ENCODE data around the gene PHF11. TPM values are rescaled to one million over a fixed set of nuclear protein-coding genes. Genes with fewer than 3 reads are reported as not detected.

PHF11 gene
- polyA plus RNA-seq, 1 donor (not counting 4 experiments of a cell fraction or from before 2014, with no cell fraction given) = 32.9 TPM

DNA sequence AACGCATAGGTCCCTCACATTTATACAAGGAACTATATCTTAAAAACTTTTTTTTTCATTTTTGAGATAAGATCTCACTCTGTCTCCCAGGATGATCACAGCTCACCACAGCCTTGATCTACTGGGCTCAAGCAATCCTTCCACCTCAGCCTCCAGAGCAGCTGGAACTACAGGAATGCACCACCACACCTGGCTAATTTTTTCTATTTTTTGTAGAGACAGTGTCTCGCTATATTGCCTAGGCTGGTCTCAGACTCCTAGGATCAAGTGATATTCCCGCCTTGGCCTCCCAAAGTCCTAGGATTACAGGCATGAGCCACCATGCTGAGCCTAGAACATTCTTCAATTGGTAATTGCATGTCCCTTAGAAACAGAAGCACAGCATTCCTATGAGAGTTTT is 47.9 kb downstream of the PHF11 start:
- Histone ChIP-seq H3K9ac (ENCODE audit: control insufficient read depth, extremely low read depth, insufficient read depth, low read length) (no peak overlapping the region), H3K9me1 (ENCODE audit: control insufficient read depth, extremely low read depth, insufficient read depth, low read length) (no peaks in the 10 kb centered on the region), H3K4me3 (ENCODE audit: control insufficient read depth in 2 of 3, extremely low read depth in 1 of 3, insufficient read depth in 2 of 3, low read depth in 1 of 3, low read length in 3 of 3) (no peak overlapping the region), H3K9me3 (ENCODE audit: control insufficient read depth, low read depth, low read length) (no peaks in the 10 kb centered on the region), H2AFZ (ENCODE audit: control insufficient read depth, low read length) (no peak overlapping the region), H3K27me3 (ENCODE audit: control insufficient read depth, extremely low read depth, insufficient read depth, low read length) (no peaks in the 10 kb centered on the region), H3K4me1 (ENCODE audit: control insufficient read depth, extremely low read depth, insufficient read depth, low read length) (no peaks in the 10 kb centered on the region), H3K79me2 (ENCODE audit: control insufficient read depth, insufficient read depth, low read length) (no peaks in the 10 kb centered on the region), H3K27ac (ENCODE audit: control insufficient read depth, insufficient read depth, low read length) (no peak overlapping the region), H4K20me1 (ENCODE audit: control insufficient read depth, extremely low read depth, insufficient read depth, low read length) (no peaks in the 10 kb centered on the region), H3K36me3 (ENCODE audit: control insufficient read depth in 2 of 2, extremely low read depth in 1 of 2, insufficient read depth in 2 of 2, low read length in 2 of 2) (peaks cover 13% of the 10 kb centered on the region in 2 experiments), H3K4me2 (ENCODE audit: control insufficient read depth, extremely low read depth, insufficient read depth, low read depth, low read length) (no peak overlapping the region)
- DNase-seq (ENCODE audit: low read depth, low spot score) (no peak), FAIRE-seq (no peak)
- TF ChIP-seq CTCF (optimal IDR thresholded peaks at IDR 0.05 in 1 of 3, IDR thresholded peaks at IDR 0.05 in 1 of 3, conservative IDR thresholded peaks at IDR 0.05 in 1 of 3; ENCODE audit: extremely low read depth in 1 of 3, insufficient read depth in 2 of 3, low read length in 3 of 3) (no peak), EZH2 (IDR thresholded peaks at IDR 0.05; ENCODE audit: low read length) (no peak)
- dilution Hi-C loops (cut with MboI; ENCODE audit: extremely low pct_ligation_motif_present, low sequenced_read_pairs) = no loop called here

DNA sequence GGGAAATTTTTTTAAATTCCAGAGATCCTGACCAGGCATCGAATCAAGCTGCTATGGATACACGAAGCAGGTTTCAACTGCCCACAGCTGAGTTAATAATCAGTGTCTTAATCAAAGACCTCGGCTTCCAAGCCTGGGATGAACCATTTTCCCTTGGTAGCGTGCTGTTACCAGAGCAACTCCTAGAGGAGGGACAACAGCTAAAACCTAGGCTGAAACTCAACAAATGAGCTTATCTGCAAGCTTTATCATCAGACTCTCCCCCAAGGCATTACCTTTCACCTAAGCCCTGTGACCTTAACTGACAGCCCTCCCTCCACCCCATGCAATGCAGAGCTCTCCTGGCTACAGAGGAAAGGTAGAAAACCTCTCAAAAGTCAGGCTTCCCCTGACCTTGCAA is 49.9 kb downstream of the PHF11 start:
- no peak for TF ChIP-seq EZH2 (IDR thresholded peaks at IDR 0.05; ENCODE audit: low read length)
- no peak for TF ChIP-seq CTCF (optimal IDR thresholded peaks at IDR 0.05 in 1 of 3, IDR thresholded peaks at IDR 0.05 in 1 of 3, conservative IDR thresholded peaks at IDR 0.05 in 1 of 3; ENCODE audit: extremely low read depth in 1 of 3, insufficient read depth in 2 of 3, low read length in 3 of 3)
- Histone ChIP-seq H3K9me3 (ENCODE audit: control insufficient read depth, low read depth, low read length) (no peaks in the 10 kb centered on the region), H3K4me1 (ENCODE audit: control insufficient read depth, extremely low read depth, insufficient read depth, low read length) (no peaks in the 10 kb centered on the region), H3K4me2 (ENCODE audit: control insufficient read depth, extremely low read depth, insufficient read depth, low read depth, low read length) (no peak overlapping the region), H3K27me3 (ENCODE audit: control insufficient read depth, extremely low read depth, insufficient read depth, low read length) (no peaks in the 10 kb centered on the region), H4K20me1 (ENCODE audit: control insufficient read depth, extremely low read depth, insufficient read depth, low read length) (no peaks in the 10 kb centered on the region), H3K9me1 (ENCODE audit: control insufficient read depth, extremely low read depth, insufficient read depth, low read length) (no peaks in the 10 kb centered on the region), H2AFZ (ENCODE audit: control insufficient read depth, low read length) (no peak overlapping the region), H3K9ac (ENCODE audit: control insufficient read depth, extremely low read depth, insufficient read depth, low read length) (no peak overlapping the region), H3K79me2 (ENCODE audit: control insufficient read depth, insufficient read depth, low read length) (no peaks in the 10 kb centered on the region), H3K27ac (ENCODE audit: control insufficient read depth, insufficient read depth, low read length) (no peak overlapping the region), H3K4me3 (ENCODE audit: control insufficient read depth in 2 of 3, extremely low read depth in 1 of 3, insufficient read depth in 2 of 3, low read depth in 1 of 3, low read length in 3 of 3) (no peak overlapping the region), H3K36me3 (ENCODE audit: control insufficient read depth in 2 of 2, extremely low read depth in 1 of 2, insufficient read depth in 2 of 2, low read length in 2 of 2) (peaks cover 12 to 27% of the 10 kb centered on the region in 2 experiments)
- no peak for DNase-seq (ENCODE audit: low read depth, low spot score)
- FAIRE-seq = no peak
- dilution Hi-C loops (cut with MboI; ENCODE audit: extremely low pct_ligation_motif_present, low sequenced_read_pairs) = no loop called here
